ENCODE measurements around the gene SLC16A12. TPM values are rescaled to one million over a fixed set of nuclear protein-coding genes. Genes with fewer than 3 reads are reported as not detected.

SLC16A12 gene
- total RNA-seq, 1 experiment from 2014 or later: 10.9 TPM

DNA sequence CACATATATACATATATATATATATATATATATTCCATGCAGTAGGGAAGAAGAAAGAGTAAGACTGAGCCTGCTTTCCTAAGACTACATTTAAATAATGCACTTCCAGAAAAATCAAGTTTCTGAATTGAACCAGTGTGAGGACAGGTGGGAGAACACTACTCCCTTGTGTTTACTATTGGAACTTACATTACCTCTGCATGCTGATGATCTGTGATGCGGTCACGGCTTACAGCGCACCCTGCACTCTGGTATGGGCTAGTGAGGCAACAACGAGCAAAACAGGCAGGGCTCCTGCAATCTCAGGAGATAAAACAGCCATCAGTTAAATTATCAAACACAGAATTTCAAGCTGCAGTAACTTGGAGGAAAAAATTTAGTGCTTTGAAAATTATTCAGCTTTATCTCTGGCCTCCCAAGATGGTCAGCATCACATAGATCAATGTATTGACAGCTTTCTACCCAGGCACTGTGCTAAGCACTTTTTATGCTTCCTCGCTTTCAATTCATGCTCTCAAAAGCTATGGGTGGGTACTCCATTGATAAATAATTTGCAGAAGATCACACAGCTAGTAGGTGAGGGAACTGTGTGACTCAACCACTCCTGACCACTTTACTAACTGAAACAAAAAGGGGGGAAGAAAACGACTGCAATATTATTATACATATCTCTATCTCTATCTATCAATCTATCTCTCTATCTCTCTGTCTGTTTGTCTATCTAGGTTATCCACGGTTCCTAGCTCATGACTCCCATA is 20.5 kb upstream of the SLC16A12 start (continued):
- TF ChIP-seq, protein P1, sequence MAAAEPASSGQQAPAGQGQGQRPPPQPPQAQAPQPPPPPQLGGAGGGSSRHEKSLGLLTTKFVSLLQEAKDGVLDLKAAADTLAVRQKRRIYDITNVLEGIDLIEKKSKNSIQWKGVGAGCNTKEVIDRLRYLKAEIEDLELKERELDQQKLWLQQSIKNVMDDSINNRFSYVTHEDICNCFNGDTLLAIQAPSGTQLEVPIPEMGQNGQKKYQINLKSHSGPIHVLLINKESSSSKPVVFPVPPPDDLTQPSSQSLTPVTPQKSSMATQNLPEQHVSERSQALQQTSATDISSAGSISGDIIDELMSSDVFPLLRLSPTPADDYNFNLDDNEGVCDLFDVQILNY (CRISPR knock-in tag; IDR thresholded peaks at IDR 0.05): no peak
- TF ChIP-seq ZNF263 (CRISPR knock-in tag; IDR thresholded peaks at IDR 0.05; ENCODE audit: low read depth): no peak
- TF ChIP-seq, protein P2, sequence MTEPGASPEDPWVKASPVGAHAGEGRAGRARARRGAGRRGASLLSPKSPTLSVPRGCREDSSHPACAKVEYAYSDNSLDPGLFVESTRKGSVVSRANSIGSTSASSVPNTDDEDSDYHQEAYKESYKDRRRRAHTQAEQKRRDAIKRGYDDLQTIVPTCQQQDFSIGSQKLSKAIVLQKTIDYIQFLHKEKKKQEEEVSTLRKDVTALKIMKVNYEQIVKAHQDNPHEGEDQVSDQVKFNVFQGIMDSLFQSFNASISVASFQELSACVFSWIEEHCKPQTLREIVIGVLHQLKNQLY (CRISPR knock-in tag; IDR thresholded peaks at IDR 0.05): no peak
- TF ChIP-seq ZNF121 (CRISPR knock-in tag; IDR thresholded peaks at IDR 0.05): no peak
- no peak for TF ChIP-seq ZNF138 (CRISPR knock-in tag; conservative IDR thresholded peaks at IDR 0.05)

DNA sequence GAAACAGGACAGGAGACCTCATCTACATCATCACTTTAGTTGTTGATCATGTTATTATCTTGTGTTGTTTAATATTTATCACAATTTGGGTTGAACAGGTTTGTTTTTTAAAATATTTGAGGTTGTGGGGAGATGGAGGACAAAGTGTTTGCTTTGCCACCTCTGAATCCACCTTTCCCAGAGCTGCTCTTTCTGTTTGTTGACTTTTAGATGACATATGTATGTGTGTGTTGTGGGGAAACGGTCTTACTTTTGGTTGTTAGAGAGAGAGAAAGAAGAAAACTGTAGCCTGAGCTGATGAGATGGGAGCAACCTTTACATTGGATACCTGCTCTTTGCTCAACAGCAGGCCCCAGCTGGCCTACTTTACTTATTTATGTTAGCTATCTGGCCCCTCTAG is 19.0 kb upstream of the SLC16A12 start:
- Mint-ChIP-seq H3K27me3 (ENCODE audit: low read depth) (no peaks in the 10 kb centered on the region; the same call in 1 of the 2 replicates), H3K4me1 (peaks cover 13% of the 10 kb centered on the region), H3K36me3 (peaks cover 4% of the 10 kb centered on the region; the same call in 1 of the 2 replicates), H3K27ac (no peak overlapping the region), H3K9me3 (peaks cover 16% of the 10 kb centered on the region), H3K4me3 (no peak overlapping the region)
- ChIA-PET POLR2A (no interaction called here), CTCF (interaction anchor here (2.0 kb wide), 1 partner anchor 20 kb away, joined by 16 read pairs; the partner anchor contains the start of gene SLC16A12)
- no peak for ATAC-seq
- DNase-seq (ENCODE audit: low spot score): no peak
- TF ChIP-seq ETV6 (CRISPR knock-in tag; IDR thresholded peaks at IDR 0.05): no peak
- no peak for TF ChIP-seq RELA (CRISPR knock-in tag; IDR thresholded peaks at IDR 0.05; ENCODE audit: borderline replicate concordance)
- TF ChIP-seq SOX15 (CRISPR knock-in tag; IDR thresholded peaks at IDR 0.05): no peak
- TF ChIP-seq, protein P3, sequence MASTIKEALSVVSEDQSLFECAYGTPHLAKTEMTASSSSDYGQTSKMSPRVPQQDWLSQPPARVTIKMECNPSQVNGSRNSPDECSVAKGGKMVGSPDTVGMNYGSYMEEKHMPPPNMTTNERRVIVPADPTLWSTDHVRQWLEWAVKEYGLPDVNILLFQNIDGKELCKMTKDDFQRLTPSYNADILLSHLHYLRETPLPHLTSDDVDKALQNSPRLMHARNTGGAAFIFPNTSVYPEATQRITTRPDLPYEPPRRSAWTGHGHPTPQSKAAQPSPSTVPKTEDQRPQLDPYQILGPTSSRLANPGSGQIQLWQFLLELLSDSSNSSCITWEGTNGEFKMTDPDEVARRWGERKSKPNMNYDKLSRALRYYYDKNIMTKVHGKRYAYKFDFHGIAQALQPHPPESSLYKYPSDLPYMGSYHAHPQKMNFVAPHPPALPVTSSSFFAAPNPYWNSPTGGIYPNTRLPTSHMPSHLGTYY (CRISPR knock-in tag; IDR thresholded peaks at IDR 0.05): no peak
- TF ChIP-seq, protein P4, sequence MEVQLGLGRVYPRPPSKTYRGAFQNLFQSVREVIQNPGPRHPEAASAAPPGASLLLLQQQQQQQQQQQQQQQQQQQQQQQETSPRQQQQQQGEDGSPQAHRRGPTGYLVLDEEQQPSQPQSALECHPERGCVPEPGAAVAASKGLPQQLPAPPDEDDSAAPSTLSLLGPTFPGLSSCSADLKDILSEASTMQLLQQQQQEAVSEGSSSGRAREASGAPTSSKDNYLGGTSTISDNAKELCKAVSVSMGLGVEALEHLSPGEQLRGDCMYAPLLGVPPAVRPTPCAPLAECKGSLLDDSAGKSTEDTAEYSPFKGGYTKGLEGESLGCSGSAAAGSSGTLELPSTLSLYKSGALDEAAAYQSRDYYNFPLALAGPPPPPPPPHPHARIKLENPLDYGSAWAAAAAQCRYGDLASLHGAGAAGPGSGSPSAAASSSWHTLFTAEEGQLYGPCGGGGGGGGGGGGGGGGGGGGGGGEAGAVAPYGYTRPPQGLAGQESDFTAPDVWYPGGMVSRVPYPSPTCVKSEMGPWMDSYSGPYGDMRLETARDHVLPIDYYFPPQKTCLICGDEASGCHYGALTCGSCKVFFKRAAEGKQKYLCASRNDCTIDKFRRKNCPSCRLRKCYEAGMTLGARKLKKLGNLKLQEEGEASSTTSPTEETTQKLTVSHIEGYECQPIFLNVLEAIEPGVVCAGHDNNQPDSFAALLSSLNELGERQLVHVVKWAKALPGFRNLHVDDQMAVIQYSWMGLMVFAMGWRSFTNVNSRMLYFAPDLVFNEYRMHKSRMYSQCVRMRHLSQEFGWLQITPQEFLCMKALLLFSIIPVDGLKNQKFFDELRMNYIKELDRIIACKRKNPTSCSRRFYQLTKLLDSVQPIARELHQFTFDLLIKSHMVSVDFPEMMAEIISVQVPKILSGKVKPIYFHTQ (CRISPR knock-in tag; IDR thresholded peaks at IDR 0.05): no peak
- TF ChIP-seq ZNF263 (CRISPR knock-in tag; IDR thresholded peaks at IDR 0.05; ENCODE audit: low read depth): no peak
- no peak for TF ChIP-seq EMX1 (CRISPR knock-in tag; IDR thresholded peaks at IDR 0.05)
- TF ChIP-seq, protein P5, sequence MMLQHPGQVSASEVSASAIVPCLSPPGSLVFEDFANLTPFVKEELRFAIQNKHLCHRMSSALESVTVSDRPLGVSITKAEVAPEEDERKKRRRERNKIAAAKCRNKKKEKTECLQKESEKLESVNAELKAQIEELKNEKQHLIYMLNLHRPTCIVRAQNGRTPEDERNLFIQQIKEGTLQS (CRISPR knock-in tag; conservative IDR thresholded peaks at IDR 0.05): no peak
- TF ChIP-seq, protein P1 (CRISPR knock-in tag; IDR thresholded peaks at IDR 0.05): no peak
- TF ChIP-seq, protein P6, sequence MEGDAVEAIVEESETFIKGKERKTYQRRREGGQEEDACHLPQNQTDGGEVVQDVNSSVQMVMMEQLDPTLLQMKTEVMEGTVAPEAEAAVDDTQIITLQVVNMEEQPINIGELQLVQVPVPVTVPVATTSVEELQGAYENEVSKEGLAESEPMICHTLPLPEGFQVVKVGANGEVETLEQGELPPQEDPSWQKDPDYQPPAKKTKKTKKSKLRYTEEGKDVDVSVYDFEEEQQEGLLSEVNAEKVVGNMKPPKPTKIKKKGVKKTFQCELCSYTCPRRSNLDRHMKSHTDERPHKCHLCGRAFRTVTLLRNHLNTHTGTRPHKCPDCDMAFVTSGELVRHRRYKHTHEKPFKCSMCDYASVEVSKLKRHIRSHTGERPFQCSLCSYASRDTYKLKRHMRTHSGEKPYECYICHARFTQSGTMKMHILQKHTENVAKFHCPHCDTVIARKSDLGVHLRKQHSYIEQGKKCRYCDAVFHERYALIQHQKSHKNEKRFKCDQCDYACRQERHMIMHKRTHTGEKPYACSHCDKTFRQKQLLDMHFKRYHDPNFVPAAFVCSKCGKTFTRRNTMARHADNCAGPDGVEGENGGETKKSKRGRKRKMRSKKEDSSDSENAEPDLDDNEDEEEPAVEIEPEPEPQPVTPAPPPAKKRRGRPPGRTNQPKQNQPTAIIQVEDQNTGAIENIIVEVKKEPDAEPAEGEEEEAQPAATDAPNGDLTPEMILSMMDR (IDR thresholded peaks at IDR 0.05): no peak
- TF ChIP-seq, protein P7, sequence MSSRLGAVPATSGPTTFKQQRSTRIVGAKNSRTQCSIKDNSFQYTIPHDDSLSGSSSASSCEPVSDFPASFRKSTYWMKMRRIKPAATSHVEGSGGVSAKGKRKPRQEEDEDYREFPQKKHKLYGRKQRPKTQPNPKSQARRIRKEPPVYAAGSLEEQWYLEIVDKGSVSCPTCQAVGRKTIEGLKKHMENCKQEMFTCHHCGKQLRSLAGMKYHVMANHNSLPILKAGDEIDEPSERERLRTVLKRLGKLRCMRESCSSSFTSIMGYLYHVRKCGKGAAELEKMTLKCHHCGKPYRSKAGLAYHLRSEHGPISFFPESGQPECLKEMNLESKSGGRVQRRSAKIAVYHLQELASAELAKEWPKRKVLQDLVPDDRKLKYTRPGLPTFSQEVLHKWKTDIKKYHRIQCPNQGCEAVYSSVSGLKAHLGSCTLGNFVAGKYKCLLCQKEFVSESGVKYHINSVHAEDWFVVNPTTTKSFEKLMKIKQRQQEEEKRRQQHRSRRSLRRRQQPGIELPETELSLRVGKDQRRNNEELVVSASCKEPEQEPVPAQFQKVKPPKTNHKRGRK (CRISPR knock-in tag; IDR thresholded peaks at IDR 0.05; ENCODE audit: borderline replicate concordance): no peak
- TF ChIP-seq IRF2 (CRISPR knock-in tag; IDR thresholded peaks at IDR 0.05; ENCODE audit: borderline replicate concordance, low read depth): no peak
- TF ChIP-seq, protein P8, sequence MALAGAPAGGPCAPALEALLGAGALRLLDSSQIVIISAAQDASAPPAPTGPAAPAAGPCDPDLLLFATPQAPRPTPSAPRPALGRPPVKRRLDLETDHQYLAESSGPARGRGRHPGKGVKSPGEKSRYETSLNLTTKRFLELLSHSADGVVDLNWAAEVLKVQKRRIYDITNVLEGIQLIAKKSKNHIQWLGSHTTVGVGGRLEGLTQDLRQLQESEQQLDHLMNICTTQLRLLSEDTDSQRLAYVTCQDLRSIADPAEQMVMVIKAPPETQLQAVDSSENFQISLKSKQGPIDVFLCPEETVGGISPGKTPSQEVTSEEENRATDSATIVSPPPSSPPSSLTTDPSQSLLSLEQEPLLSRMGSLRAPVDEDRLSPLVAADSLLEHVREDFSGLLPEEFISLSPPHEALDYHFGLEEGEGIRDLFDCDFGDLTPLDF (CRISPR knock-in tag; IDR thresholded peaks at IDR 0.05): no peak
- TF ChIP-seq TCF7 (CRISPR knock-in tag; IDR thresholded peaks at IDR 0.05; ENCODE audit: low read depth): no peak
- TF ChIP-seq, protein P9, sequence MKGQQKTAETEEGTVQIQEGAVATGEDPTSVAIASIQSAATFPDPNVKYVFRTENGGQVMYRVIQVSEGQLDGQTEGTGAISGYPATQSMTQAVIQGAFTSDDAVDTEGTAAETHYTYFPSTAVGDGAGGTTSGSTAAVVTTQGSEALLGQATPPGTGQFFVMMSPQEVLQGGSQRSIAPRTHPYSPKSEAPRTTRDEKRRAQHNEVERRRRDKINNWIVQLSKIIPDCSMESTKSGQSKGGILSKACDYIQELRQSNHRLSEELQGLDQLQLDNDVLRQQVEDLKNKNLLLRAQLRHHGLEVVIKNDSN (CRISPR knock-in tag; IDR thresholded peaks at IDR 0.05): no peak
- no peak for TF ChIP-seq GTF2I (CRISPR knock-in tag; conservative IDR thresholded peaks at IDR 0.05)
- no peak for TF ChIP-seq SMAD3 (CRISPR knock-in tag; IDR thresholded peaks at IDR 0.05; ENCODE audit: borderline replicate concordance)
- TF ChIP-seq, protein P10, sequence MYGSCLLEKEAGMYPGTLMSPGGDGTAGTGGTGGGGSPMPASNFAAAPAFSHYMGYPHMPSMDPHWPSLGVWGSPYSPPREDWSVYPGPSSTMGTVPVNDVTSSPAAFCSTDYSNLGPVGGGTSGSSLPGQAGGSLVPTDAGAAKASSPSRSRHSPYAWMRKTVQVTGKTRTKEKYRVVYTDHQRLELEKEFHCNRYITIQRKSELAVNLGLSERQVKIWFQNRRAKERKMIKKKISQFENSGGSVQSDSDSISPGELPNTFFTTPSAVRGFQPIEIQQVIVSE (CRISPR knock-in tag; IDR thresholded peaks at IDR 0.05; ENCODE audit: borderline replicate concordance): no peak
